ENCODE data around the gene IARS1.

DNA sequence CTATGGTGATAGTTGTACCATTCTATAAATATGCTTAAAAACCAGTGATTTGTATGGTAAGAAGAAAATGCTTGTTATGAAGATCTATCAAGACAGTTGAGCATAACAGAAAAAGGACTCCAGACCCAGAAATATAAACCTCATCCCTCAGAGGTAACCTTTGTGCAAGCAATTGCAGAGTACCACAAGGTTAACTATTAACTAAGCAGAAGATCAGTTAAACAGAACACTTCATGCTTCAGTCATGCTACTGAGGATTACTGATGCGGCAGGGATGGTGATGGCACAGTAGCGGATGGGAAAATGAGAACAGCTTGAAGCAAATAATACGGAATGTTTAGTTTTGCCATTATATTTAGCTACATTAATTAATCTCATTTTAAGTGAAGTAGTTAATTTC lies 45.5 kb downstream of the IARS1 start:
- no peak for TF ChIP-seq CTCF (IDR thresholded peaks at IDR 0.05; ENCODE audit: low read depth, low read length)
- TF ChIP-seq POLR2A (IDR thresholded peaks at IDR 0.05; ENCODE audit: extremely low read depth, insufficient read length) = no peak
- TF ChIP-seq, protein P1, sequence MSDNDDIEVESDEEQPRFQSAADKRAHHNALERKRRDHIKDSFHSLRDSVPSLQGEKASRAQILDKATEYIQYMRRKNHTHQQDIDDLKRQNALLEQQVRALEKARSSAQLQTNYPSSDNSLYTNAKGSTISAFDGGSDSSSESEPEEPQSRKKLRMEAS (IDR thresholded peaks at IDR 0.05; ENCODE audit: low read depth, low read length) = no peak
